Kidney capillary endothelial cell (primary cell): Measurements from ENCODE around the gene RNF40.
A peak's percentile ranks its signal among the peaks of the same experiment; 100 is the strongest.

ENCODE experiments used
- DNase-seq: peaks from one replicate; pipeline ENCODE4 v3.0.0-alpha.2; 2018; ENCODE audit warnings: low spot score

The RNF40 gene

DNA sequence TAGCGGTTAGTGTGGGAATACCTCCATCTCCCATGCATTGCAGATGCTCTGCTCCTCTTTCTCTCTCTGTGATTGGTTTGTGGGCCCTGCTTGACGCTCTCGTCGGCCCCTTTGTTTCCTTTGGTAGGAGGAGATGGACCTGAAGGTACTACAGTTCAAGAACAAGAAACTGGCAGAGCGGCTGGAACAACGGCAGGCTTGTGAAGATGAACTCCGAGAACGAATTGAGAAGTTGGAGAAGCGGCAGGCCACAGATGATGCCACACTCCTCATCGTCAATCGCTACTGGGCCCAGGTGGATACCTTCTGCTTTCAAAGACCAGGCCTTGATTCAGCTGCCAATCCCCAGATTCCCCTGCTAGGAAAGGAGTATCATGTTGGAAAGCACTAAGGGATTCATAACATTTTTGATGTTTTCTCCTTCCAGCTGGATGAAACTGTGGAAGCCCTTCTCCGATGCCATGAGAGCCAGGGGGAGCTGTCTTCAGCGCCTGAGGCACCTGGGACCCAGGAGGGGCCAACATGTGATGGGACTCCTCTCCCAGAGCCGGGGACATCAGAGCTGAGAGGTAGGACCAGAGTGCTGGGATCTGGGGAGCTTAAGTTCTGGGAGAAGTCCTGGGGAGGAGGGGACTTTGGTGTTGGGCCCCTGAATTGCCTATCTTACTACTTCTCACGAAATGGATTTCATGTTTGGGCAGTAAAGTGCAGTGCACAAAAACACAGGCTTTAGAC, 1.0 kb downstream of the RNF40 start:
- DNase-seq, result no peak

DNA sequence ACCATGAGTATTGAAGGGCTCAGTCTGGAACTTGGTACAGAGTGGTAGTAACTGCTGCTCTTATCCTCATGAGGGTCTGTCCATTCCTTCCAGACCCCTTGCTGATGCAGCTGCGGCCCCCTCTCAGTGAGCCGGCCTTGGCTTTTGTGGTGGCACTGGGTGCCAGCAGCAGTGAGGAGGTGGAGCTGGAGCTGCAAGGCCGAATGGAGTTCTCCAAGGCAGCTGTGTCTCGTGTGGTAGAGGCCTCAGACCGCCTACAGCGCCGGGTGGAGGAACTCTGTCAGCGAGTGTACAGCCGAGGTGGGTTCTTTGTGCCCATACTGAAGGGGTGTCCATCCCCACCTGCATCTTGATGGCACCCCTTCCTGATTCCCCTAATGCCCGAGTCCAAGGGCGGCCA, 2.0 kb downstream of the RNF40 start:
- DNase-seq, result no peak

DNA sequence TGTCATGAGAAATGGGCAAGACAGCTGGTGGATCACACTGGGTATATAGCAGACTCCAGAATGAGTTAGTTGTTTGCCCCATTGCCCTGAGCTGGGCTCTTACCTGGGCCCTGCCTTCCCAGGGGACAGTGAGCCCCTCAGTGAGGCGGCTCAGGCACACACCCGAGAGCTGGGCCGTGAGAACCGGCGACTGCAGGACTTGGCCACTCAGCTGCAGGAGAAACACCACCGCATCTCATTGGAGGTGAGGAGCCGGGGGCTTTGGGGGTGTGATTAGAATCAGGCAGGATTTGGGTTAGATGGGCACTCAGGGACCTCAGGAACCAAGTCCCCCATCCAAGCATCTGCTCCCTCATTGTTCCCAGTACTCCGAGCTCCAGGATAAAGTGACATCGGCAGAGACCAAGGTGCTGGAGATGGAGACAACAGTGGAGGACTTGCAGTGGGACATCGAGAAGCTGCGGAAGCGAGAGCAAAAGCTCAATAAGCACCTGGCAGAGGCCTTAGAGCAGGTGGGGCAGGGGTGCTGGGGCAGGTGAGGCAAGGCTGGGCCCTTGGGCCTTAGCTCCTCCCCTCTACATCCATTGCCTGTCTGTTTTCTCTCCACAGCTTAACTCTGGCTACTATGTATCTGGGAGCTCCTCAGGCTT, 2.8 kb downstream of the RNF40 start:
- DNase-seq, result no peak

DNA sequence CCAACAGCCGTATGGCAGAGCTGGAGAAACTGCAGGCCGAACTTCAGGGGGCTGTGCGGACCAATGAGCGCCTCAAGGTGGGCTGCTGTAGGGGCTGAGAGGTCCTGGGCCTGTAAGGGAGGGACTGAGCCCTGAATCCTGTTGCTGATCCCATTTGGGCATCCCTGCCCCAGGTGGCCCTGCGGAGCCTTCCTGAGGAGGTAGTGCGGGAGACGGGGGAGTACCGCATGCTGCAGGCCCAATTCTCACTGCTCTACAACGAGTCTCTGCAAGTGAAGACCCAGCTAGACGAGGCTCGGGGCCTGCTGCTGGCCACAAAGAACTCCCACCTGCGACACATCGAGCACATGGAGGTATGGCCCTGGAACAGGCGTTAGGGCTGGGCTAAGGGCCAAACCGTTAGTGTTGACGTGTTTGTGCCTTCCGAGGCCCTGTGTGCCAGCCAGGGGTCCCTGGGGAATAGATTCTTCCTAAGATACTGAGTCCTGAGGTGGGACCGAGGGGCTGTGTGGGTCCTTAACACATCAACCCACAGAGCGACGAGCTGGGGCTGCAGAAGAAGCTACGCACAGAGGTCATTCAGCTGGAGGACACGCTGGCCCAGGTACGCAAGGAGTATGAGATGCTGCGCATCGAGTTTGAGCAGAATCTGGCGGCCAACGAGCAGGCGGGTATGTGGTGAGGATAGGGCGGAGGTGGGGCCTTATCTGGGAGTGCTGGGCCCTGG, 4.2 kb downstream of the RNF40 start:
- DNase-seq, result no peak

DNA sequence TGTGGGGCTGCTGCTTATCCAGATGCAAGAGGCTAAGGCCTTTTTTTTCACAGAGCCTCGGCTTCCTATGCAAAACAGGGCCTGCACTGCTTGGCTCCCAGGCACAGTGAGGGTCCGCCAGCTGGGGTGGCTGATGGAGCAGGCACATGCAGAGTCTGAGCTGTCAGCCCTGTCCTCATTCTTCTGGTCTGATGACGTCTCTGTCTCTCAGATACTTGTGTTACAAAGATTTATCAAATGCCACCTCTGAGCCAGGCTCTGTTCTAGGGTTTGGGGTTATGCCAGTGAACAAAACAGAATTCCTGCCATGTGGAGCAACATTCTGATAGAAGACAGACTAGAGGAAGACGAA, 4.8 kb downstream of the RNF40 start:
- DNase-seq, result no peak

DNA sequence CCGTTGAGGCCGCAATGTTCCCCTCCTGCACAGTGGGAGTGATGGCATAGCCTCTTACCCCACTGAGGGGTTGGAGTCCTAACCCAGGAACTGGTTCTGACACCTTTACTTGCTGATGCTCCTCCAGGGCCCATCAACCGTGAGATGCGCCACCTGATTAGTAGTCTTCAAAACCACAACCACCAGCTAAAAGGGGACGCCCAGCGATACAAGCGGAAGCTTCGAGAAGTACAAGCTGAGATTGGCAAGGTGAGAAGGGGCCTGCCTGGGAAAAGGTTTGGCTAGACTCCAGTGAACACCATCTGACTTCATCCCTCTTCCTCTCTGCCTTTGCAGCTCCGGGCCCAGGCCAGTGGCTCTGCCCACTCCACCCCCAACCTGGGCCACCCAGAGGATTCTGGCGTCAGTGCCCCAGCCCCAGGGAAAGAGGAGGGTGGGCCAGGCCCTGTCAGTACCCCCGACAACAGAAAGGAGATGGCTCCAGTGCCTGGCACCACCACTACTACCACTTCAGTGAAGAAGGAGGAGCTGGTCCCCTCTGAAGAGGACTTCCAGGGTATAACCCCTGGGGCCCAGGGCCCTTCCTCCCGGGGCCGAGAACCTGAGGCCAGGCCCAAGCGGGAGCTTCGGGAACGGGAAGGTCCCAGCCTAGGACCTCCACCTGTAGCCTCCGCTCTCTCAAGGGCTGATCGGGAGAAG, 5.8 kb downstream of the RNF40 start:
- DNase-seq, result no peak

DNA sequence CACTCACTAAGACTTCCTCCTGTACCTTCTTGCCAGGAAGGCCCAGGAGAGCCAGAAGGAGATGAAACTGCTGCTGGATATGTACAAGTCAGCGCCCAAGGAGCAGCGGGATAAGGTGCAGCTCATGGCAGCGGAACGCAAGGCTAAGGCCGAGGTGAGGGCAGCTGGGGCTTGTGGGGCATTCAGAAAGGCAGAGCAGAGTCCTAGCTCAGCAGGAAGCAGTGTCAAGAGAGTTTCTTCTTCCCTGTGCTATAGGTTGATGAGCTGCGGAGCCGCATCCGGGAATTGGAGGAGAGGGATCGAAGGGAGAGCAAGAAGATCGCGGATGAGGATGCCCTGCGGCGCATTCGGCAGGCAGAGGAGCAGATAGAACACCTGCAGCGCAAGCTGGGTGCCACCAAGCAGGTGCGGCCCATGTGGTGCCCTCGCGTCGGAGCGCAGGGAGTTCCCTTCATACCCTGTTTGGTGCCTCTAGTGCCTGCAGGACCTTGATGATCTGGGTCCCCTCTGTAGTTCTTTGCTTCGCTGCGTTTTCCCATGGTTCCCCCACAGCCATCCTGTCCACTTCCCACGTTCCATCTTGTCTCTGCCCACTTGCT, 6.6 kb downstream of the RNF40 start:
- no peak for DNase-seq

DNA sequence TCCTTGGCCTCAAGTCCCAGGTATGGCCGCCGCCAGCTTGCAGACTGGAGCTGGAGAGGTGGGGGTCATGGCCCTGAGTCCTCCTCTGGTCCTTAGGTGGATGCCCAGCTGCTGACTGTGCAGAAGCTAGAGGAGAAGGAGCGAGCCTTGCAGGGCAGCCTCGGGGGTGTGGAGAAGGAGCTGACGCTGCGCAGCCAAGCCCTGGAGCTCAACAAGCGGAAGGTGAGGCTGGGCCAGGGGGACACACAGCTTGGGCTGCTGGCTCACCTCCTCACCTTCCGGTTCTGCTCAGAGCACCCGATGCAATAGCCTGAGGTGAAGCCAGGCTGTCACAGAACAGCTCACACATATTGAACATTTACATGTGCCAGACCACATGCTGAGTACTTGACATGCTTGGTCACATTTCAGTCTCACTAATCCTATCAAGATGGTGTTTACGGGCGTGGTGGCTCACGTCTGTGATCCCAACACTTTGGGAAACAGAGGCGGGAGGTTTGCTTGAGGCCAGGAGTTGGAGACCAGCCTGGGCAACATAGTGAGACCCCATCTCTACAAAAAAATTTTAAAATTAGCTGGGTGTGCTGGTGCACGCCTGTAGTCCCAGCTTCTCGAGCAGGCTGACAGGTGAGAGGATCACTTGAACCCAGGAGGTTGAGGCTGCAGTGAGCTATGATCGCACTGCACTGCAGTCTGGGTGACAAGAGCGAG, 7.4 kb downstream of the RNF40 start:
- no peak for DNase-seq

DNA sequence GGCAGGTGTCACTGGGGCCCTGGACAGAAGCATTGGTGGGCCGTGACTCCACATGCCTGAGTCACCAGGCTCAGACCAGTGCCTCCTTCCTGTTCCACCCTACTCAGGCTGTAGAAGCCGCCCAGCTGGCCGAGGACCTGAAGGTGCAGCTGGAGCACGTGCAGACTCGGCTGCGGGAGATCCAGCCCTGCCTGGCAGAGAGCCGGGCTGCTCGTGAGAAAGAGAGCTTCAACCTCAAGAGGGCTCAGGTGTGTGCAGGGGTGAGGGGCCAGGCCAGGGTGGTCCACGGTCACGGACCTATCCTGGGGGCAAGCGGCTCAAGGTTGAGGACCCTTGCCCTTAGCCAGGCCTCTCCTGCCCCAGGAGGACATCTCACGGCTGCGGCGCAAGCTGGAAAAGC, 9.6 kb downstream of the RNF40 start:
- DNase-seq, result no peak

DNA sequence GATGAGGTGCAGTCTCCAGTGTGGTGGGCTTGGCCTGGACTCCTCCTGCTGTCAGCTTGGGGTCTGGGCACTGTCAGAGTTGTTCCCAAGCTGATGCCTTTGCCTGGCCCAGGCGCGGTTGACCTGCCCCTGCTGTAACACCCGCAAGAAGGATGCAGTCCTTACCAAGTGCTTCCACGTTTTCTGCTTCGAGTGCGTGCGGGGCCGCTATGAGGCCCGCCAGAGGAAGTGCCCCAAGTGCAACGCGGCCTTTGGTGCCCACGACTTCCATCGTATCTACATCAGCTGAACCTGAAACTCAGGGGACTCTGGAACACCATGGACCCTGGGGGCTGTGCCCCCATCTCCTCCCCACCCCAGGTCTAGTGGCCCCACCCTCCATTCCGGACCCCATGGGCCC, 11.7 kb downstream of the RNF40 start:
- DNase-seq, result no peak

DNA sequence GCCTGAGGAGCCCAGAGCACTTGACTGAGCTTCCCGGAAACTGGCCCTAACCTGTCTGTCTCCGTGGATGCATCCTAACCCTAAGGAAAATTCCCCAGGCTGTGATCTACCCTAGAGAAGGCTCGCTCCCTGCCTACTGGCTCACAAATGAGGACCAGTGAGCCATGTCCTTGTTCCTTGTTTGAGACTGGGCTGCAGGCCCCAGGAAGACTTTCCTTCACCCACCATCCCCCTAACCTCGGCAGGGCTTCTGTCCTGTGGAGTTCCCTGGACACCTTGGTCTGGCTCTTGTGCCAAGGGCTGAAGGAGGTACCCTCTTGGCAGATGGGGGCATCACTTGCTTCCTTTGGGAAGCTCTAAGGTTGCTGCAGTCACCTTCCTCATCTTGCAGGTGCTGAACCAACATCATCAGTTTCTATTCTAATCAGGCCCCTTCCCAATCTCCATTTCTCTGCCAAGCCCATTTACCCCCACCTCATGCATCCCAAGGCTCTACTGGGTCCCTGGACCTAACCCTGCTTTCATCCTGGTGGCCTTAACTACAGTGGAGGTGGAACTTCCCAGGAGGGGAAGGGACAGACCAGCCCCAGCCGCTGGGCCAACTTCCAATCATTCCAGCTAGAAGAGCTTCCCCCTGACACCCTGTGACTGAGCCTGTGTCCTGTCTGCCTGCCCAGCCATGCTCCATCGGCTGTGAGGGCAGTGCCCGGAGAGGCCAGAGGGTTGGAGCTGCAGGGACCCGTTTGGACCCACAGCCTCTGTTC, 12.4 kb downstream of the RNF40 start:
- no peak for DNase-seq

DNA sequence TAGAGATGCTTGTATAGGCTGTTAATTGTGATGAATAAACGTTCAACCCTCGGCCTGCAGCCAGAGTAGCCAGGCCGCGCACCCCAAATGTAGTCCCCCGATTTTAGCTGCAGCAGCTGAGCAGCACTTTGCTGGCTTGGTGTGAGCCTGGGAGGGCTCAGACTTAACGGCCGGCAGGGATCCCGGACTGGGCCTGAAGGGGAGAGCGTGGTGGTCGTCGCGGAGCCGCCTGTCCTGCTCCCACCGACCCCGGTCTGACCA, 12.9 kb downstream of the RNF40 start:
- no peak for DNase-seq

DNA sequence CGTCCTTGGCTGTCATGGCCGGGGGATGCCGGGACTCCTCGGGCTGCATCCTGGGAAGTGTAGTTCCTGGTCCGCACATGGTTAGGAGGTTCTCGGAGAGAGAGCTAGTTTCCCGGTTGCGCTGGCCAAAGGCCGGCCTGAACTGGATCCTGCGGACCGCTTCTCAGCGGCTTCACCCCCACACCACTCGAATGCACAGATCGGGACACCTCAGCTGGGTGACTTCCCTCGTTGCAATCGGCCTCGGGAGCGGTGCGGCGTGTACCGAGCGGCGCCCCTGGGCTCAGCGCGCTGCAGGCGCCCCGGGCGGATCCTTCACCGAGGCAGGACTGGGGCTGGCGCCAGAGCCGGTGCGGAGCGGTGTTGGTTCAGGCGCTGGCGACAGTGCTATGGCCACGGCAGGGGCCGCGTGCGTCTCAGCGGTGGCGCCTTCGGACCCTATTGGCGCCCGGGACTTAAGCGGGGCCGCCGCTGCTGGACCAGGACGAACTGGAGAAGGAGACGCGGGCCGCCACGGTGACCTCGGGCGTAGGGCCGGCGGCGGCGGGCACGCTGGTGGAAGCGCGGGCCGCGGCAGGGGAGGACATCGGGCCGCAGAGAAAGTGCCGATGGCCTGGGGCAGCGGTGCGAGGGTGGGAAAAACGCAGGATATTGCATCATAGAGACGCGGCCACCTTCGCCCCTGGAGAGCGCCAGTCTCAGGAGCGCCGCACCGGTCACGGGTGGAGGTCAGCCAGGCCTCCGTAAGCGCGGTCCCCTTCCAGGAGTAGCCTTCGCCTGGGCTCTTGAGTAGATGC, 13.5 kb downstream of the RNF40 start:
- DNase-seq, result peak; percentile 78

DNA sequence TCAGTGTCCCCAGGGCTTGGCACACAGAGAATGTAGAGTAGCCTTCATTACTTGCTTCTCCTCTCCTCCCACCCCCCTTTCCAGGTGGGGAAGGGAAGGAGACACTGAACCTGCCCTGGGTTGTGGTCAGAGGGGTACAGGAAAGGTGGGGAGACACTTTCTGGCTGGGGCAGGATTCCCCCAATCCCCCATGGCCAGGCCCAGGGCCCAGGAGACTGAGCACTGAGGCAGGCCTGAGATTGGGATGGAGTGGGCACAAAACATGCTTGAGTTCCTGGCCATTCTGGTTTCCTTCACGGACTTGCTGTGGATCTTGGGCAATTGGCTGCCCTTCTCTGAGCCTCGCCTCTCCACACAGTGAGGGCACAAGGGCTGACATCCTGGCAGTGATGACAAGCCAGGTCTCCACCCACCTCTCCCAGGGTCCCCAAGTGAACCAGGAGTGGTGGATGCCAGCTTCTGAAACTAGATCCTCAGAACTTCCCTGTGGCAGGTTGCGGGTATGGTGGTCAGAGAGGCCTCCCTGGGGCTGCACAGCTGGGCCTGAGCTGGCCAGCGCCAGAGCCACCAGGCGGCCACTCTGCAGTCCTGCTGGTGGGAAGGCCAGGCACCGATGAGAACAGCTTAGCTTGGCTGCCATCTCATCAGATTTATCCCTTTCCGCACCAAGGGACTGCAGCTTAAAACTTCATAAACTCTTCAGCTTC, 15.6 kb downstream of the RNF40 start:
- no peak for DNase-seq

DNA sequence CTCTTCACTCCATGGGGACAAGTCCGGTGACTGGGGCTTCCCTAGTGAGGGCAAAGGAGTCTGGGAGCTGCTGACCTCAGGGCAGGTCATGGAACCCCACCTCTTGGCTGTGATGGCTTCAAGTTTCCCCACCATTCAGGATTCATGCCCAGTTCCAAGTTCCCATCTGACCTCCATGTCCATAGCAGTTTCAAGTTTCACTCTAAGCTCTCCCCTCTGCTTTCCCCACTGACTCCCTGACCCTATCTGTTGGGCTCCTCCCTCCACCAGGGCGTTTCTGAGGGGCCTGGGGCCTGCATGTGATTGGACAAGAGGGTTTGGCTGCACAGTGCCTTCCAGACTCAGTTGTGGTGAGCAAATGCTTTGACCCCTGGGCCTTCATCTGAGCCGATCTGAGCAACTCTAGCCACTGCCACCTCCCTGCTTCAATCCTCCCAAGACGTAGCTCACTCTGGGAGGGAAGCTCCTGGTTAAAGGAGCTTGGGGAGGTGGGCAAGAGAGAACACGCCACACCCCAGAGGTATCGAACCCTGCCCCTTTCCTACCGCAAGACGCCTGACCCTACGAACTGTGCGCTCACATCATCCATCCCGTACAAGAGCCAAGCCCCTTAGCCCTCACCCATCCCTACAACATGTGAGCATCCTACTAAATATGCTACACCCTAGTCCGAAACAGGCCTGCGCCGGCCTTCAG, 16.6 kb downstream of the RNF40 start:
- DNase-seq, result no peak

DNA sequence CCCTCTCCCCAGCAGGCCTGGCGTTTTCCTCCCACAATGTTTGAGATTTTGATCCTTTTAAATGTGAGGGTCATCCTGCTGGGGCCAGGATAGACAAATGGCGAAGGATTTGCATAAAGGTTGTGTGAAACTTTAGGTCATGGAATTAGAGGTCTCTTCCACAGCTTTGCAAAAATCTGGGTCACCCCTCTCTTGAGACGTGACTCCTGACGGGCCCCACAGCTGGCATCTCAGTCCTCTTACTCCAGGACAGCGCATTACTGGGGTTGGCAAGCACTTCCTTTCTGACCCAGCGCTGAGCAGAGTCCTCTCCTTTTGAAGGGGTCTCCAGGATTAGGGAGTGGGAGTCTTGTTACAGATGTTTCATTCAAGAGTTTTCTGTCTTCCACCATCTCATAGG, 17.5 kb downstream of the RNF40 start:
- DNase-seq, result no peak

DNA sequence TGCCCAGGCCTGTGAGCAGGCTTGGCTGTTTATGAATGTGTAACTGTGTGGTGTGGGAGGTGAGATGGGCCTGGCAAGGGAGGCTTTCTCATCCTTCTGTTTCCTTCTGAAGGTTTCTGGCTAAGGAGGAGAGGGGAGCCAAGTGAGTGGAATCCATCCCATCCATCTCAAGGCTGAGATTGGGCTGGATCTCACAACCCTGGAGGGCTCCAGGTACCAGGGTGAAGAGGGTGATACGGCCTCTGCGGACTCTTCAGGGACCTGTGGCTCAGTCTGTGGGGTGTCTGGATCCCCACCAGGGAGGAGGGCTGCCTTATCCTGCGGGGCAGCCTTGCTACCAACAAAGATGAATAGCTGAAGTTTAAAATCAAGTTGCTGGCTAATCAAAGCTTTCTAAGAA, 17.9 kb downstream of the RNF40 start:
- no peak for DNase-seq

DNA sequence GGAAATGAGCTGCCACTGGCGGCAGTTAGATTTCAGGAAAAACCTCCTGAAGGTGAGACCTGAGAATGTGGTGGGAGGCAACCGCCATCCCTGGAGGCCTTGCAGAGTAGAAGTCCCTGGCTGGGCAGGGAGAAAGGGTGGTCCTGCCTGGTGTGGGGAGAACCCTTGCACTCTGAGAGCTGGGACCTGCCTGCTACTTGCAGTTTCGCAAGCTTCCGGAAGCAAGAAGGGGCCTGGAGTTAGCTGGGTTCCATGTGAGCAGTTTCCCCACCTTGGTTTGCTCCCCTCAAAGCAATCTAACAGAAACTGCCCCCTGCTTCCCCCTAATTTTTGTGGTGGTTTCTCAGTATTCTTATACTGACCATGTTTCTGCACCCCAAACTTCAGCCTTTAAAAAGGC, 18.4 kb downstream of the RNF40 start:
- no peak for DNase-seq
